ENCODE measurements around the gene UBE2QL1. TPM values are rescaled to one million over a fixed set of nuclear protein-coding genes. Genes with fewer than 3 reads are reported as not detected.

The UBE2QL1 gene
- total RNA-seq, 1 donor from 2014 or later, result 0.49 TPM

DNA sequence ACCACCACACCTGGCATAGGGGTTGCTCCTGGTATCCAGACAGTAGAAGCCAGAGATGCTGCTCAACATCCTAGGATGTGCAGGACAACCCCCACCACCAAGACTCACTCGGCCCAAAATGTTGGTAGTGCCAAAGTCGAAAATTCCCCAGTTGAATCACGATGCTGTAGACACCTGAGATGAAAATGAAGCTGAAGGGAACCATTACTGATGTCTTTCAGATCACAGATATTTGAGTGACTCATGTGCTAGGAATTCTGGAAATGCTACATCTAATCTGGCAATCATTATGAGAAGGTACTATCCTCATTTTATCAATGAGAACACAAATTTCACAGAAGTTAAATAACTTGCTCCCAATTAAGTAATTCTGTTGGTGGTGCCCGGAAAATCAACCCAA, 21.0 kb upstream of the UBE2QL1 start:
- no peak for DNase-seq (ENCODE audit: low spot score)

DNA sequence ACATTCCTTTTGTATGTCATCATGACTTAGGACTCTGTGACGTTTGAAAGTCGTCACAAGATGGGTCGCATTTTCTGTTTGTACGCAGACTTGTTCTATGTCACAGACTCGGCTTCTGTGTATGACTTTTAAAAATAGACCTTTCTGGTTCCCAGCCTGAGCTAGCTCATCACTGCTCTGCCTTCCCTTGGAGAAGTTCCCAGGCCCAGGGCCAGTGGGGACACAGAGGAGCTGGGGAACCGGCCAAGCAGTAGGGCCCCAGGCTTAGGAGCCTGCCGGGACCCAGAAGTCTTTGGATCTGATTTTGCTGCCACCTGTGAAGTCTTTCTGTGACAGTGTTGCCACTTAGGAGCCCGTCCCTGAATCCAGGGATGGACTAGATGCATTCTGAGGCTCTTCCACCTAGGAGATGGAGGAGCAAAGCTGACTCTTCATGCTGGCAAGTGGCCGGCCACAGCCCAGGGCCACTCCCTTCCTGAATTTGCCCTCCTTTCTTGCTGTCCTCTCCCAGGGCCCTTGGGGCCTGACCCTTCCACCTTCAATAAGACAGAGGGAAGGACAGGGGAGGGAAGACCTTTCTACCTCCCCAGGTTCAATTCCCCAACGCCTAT, 18.1 kb upstream of the UBE2QL1 start:
- no peak for DNase-seq (ENCODE audit: low spot score)

DNA sequence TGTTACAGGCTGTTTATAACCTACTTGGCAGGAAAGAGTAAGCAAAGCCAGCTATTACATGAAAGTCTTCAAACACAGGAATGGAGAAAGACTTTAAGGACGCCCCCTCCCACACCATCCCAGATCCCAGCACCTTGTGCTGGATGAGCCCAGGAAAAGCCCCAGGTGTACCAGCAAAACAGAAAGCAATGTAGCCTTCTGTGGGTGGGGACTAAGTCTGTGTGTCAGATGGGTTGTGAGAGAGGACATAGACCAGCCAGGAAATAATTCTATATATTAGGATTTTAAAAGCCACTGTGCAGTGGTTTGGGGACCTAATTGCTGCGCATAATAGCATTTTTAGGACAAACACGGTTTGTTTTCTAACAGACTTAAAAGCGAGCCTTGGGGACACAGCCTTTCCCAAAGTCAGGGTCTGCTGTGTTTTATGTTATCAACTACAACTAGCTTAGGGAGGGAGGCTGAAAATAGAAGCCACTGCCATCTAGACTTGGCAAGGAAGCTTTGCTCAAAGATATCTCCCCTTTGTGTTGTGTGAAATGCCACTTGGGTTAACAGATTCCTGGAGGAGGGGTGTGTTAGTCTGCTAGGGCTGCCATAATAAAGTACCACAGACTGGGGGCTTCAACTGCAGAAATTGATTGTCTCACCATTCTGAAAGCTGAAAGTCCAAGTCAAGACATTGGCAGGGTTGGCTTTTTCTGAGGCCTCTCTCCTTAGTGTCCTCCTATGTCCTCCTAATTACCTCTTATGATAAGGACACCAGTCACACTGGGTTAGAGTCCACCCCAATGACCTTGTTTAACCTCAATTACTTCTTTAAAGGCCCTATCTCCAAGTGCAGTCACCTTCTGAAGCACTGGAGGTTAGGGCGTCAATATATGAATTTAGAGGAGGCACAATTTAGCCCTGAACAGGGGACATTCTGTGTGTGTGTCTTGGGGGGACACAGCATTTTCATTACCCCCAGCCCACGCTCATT, 17.2 kb upstream of the UBE2QL1 start:
- no peak for DNase-seq (ENCODE audit: low spot score)

DNA sequence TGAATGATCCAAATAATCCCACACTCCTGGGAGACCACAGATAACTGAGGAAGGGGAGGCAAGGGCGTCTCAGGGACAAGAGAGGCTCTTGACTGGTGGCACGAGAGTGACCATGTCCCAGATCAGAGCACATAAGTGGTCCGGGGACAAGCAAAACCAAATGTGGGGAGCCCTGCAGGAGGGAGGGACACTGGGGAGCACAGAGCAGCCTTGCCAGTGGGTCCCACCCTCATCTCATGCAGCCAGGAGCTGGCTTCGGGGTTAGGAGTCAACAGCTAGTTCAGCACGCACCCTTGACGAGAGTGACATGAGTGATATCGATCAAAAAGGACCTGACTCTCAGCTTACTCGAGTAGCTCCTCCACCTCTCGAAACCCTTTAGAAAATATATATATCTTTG, 16.5 kb upstream of the UBE2QL1 start:
- DNase-seq (ENCODE audit: low spot score), result no peak

DNA sequence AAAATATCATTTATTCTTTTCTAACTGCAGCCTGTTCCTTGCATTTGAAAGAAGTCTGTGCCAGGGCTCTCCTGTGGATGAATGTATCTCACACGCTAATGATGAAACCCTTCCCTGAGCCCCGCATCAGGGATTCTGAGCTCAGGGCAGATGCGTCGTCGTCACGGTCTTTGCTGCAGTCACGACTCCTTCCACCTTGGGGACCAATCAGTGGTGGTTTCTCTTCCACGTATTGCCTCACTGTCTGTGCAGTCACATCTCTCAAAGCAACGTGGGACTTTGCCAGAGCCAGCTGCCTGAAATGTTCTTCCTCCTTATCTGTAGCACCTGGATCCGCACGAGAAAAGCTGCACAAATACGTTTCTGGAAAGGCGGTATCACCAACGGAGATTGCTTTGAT, 13.9 kb upstream of the UBE2QL1 start:
- DNase-seq (ENCODE audit: low spot score), result no peak

DNA sequence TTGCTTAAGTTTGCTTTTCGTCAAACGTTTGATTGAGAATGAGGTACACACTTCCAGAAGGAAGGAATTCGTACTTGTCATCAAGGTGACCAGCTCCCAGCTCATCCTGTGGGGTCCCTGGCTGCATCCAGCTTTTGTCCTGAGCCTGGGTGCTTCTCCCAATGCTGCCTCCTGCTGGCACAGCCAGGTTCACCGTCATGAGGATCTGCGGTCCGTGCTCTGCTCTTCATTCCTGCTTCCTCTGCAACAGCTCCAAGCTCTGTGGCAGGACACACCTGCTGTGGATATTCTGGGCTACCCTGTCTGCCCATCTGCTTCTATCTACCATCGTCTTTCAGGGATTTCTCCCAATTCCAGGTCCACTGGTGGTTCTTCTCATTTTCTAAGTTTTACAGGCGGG, 13.3 kb upstream of the UBE2QL1 start:
- DNase-seq (ENCODE audit: low spot score), result no peak

DNA sequence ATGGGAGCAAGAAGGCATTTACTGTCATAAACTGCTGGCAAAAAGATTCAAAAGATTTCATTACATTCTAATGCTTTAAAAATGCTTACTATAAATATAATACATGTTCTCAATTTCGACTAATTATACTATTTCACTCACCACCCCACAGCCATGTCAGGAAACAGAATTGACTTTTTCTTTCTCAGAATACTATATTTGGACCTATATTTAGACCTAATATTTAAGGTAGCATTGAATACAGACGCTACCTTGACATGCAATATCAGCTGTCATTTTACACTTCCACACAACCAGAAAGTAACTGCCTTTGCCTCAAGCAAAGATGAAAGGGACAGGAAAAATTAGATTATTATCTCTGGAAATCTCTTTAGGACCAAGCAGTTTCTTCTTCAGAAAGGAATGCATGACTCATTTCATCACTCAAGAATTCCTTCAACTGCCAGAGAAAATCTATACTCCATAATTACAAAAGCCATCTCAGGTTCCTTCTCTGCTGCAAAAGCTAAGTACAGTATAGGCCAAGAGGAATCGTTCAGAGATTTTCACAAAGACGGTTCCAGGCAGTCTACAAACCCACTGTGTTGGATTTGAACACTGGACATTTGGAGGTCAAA, 11.8 kb upstream of the UBE2QL1 start:
- DNase-seq (ENCODE audit: low spot score), result no peak

DNA sequence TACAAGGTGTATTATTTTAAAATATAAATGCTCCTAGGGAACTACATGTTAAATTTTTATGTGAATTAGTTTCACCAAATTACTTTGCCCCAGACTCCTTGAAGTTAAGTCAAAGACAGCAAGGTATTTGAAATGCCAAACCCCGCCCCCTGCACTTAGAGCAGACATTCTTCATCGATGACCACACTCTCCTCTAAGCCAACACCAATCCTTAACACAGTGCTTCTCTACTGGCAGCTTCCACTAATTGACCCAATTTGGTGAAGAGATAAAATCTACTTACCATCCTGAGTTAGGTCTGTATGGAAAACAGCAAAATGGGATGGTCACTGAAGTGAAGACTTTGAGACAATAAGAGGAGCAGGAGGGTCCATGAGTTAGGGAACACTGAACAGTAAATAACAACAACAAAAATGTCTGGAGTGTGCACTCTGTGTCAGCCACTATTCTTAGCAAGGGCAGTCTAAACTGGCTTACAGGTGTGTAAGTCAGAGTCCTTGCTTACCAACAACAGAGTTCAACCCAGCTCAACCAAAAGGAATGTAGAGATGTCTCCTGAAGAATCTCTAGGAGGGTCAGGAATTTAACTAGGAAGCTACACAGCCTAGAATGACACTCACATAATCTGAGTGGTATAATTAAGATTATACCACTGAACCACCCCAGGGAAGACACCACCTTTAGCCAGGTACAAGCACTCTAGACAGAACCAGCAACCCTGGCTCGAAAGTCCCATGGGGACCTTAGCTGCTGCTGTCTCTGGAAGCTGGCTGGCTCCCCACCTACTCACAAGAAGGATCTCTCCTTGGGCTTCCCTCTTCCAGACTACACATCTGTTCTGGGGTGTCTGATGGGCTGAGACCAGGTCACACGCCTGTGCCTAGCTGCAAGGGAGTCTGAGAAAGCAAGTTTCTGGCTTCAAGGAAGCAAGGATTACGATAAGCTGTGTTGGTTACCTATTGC, 8.8 kb upstream of the UBE2QL1 start:
- DNase-seq (ENCODE audit: low spot score), result no peak

DNA sequence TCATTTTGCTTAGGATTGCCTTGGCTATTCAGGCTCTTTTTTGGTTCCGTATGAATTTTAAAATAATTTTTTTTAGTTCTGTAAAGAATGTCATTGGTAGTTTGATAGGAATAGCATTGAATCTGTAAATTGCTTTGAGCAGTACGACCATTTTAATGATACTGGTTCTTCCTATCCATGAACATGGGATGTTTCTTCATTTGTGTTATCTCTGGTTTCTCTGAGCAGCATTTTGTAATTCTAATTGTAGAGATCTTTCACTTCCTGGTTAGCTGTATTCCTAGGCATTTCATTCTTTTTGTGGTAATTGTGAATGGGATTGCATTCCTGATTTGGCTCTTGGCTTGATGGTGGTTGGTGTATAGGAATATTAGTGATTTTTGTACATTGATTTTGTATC, 6.3 kb upstream of the UBE2QL1 start:
- DNase-seq (ENCODE audit: low spot score), result no peak

DNA sequence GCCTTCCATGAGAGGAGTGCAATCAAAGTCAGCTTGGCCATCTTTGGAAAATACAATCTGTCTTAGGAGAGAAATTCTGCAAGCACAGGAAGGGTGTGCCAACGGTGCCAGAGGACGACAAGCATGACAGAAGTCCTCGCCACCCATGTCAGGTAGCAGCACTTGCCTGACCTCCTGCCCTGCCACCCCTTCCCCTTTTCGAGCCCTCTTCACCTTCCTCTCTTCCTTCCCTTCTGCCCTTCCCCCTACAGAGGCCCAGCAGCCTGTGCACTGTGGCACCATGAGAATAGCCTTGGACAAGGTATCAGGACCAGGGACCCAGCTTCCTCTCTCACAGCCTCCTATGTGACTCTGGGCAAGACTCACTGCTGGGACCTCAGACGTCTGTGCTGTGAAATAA, 5.3 kb upstream of the UBE2QL1 start:
- no peak for DNase-seq (ENCODE audit: low spot score)

DNA sequence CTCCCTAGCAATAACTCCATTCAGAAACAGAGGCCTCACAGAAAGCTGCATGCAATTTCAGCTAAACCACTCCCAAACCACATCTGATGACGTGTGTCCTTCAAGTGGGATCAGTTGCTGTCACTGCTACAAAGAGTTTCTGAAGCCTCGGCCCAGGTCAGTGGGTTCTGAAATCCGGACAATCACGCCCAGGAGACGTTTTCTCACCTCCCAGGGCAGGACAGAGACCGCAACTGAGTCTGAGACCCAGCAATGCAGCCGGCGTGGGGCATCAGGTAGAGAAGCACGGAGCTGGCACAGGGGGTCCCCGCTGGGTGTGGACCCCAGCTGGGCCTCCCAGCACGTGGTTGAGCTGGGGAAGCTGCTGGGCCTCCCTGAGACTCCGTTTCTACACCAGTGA, 2.6 kb upstream of the UBE2QL1 start:
- DNase-seq (ENCODE audit: low spot score), result no peak

DNA sequence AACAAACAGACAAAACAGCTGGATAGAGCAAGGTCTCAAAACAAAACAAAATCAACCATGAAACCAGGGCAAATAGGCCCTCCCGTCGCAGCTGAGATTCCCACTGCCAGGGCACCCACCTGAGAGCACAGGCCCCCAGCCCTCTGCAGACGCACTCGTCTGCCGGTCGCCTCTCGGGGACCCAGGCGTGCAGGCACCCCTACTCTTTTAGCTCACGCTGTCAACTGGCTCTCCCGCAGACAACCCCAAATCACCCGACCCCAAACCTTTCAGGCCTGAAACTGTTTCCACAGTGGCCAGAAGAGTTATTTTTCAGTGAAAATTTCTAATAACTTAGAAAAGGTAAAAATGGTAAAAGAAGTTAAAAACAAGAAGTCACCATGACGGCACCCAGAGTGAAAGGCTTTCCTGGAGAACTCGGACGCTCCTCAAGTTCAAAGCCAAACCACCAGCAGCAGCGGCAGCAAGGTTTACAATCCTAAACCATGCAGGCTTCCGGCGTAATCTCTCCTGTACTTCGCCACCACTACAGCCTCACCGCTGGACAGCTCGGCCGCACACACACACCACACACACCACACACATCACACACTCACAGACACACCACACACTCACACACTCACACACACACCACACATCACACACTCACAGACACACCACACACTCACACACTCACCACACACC, 1.9 kb upstream of the UBE2QL1 start:
- no peak for DNase-seq (ENCODE audit: low spot score)

DNA sequence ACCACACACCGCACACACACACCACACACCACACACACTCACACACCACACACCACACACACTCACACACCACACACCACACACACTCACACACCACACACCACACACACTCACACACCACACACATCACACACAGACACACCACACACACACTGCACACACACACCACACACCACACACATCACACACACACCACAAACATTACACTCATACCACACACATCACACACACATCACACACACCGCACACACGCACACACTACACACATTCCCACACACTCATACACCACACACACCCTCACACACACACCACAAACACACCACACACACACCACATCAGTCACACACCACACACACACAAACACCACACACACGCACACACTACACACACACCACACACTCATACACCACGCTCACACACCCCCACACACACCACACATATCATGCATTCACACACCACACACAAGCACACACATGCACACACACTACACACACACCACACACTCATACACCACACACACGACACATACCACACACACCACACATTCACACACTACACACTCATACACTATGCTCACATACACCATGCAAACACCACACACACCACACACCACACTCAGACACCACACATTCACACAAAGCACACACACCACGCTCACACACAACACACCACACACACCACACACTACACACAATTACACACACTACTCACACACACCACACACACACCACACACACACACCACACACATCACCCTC, 1.1 kb upstream of the UBE2QL1 start:
- no peak for DNase-seq (ENCODE audit: low spot score)

DNA sequence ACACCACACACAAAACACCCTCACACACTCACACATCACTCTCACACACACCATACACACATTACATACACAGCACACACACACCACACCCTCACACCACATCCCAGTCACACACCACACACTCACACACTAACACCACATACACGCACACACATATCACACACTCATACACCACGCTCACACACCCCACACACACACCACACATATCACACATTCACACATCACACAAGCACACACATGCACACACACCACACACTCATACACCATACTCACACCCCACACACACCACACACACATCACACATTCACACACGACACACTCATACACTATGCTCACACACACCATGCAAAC, 543 bp upstream of the UBE2QL1 start:
- DNase-seq (ENCODE audit: low spot score), result no peak

DNA sequence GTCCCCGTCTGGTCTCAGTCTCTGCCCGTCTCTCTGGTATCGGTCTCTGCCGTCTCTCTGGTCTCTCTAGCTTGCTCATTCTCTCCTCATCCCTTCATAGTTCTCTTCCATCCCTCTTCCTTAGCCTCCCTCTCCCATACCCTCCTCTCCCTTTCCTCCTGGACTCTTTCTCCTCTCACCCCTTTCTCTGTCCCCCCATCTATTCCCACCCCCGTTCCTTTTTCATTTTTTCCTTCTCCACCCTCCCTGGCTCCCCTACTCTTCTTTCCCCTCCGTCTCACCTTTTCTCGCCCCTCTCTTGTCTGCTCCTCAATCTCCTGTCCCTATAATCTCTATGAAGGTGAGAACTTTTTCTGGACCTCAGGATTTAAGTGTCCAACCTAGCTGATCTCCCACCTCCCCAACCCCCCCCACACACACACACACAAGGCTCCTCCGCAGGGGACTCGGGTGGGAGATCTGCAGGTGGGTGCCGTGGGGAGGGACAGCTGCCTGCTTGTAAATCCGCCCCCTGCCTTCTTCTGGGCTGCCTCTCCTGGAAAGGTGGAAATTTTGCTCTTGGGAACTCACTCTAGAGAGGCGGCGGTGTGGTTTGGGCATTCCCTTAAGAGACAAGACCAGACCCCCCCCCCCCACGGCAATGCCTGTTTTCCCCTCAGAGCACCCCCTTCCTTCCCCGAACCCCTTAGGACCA, 953 bp downstream of the UBE2QL1 start:
- DNase-seq (ENCODE audit: low spot score), result no peak

DNA sequence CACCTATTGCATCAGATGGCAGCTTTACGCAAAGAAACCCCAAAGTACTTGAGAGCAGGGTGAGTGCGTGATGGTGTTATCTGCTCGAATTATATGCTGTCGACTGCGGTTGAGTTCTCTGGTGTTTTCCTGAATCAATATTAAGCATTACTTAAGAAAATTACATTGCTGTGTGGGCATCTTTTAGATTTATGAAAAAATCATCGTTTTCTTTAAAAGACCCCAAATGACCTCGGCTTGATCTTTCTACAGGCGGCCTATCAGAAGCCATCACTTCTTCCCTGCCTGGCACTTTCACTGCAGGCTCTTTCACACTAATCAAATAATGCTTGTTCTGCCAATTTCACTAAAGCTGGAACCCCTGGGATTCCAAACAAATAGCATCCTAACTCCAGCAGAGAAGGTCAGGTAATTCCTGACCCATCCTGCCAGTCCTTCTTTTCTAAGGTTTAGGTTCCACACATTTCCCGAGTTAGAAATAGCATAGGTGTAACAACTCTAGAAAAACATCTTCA, 1.7 kb downstream of the UBE2QL1 start:
- no peak for DNase-seq (ENCODE audit: low spot score)

DNA sequence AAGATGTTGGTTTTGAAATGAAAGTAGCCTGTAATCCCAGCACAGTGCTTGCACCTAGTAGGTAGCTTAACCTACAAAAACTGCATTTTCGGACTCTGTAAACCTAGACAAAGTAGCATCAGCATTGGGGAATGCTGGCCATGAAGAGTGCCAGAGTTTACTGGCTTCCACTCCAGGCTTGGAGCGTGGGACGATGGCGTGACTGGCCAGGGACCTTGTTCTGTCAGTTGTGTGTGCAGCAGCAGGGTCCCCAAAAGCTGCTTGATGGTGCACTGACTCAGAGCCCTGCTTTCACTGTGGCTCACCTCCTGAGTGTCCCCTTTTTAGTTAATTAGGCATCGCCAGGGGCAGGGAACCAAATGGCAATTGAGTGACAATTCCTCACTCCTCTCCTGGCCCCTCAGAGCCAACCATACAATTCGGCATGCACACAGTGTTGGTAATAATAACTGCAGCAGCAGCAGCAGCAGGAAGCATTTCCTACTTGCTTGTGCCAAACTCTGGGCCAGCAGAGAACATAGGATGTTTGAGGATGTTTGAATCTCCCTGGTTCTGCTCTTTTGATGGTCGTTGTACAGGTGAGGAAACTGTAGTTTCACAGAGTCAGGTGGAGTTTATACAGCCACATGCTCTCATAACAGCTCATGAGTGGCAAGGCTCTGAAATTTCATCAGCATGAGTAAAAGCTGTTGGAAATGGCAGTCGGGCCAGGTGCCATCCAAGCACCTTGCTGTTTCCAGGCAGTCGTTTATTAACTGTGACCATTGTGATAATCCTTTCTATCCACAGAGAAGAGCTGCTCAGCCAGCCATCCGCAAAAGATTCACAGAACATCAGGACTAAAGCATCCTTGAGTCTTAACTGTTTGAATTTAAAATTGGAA, 4.2 kb downstream of the UBE2QL1 start:
- no peak for DNase-seq (ENCODE audit: low spot score)

DNA sequence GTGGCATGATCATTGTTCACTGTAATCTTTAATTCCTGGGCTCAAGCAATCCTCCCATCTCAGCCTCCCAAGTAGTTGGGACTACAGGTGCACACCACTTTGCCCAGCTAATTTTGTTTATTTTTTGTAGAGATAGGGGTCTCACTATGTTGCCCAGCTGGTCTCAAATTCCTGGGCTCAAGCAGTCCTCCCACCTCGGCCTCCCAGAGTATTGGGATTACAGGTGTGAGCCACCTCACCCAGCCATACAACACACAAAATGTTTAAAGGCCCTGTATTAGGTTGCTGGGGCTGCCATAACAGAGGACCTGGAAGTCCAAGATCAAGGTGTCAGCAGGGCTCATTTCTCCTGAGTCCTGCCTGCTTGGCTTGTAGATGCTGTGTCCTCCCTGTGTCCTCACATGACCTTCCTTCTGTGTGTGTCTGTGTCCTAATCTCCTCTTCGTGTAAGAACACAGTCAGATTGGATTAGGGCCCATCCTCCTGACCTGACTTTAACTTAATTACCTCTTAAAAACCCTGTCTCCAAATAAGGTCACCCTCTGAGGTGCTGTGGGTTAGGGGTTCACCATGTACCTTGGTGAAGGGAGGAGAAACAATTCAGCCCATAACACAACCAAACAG, 5.4 kb downstream of the UBE2QL1 start:
- DNase-seq (ENCODE audit: low spot score), result no peak

All from ureter (tissue), 1 donor.